ENCODE measurements around the gene SH3BGRL2. TPM values are rescaled to one million over a fixed set of nuclear protein-coding genes. Genes with fewer than 3 reads are reported as not detected.

The SH3BGRL2 gene
- total RNA-seq, 1 experiment from 2014 or later, result 3.8 TPM

DNA sequence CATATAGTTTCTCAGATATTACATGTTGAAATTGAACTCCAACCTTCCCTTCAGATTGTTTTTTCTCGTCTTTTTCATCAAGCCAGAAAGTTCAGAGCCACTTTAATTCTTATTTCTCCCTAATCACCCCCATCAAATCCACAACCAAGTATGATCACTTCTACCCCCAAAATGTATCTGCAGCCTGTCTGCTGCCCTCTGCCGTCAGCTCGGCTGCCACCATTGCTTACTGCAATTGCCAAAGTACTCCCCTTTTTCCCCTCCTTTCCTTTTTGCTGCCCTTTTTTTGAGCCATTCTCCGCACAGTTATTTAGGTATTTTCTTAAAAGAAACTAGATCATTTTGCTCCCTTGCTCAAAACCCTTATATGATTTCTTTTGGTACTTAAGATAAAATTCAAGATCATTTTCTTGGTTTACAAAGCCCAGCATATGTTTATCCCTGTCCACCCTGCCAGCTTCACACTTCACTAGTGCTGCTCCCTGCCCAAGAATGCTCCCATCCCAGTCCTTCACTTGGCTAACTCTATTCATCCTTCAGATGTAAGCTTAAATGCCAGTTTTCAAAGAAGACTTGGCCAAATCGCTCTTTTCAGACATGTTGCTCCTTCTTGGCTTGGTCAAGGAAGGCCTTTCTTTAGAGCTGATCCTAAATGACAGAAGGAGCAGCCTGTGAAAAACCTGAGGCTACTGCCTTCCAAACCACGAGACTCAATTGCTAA lies 63.7 kb downstream of the SH3BGRL2 start:
- ATAC-seq (no peak), DNase-seq (no peak)
- H3K4me2 ChIP-seq (ENCODE audit: low read length), result no peak overlapping the region
- H3K9me2 ChIP-seq (replicated peaks; ENCODE audit: low read length), result no peaks in the 10 kb centered on the region
- no peak overlapping the region for H3K4me3 ChIP-seq (ENCODE audit: low read length)
- CTCF ChIA-PET, result no interaction called here
- H3K4me1 ChIP-seq (ENCODE audit: insufficient read depth, low read length), result no peaks in the 10 kb centered on the region
- POLR2A ChIA-PET (ENCODE audit: unreplicated experiment), result no interaction called here
- H3K9ac ChIP-seq (ENCODE audit: low read length), result no peak overlapping the region
- H2AFZ ChIP-seq (ENCODE audit: low read length), result no peak overlapping the region
- no TSS peak for BruUV-seq (replicated peaks)
- no peaks in the 10 kb centered on the region for H3F3A ChIP-seq (ENCODE audit: low read length, unreplicated experiment)
- no peaks in the 10 kb centered on the region for H3K36me3 ChIP-seq (ENCODE audit: low read depth, low read length)
- H3K79me2 ChIP-seq (ENCODE audit: low read length), result no peaks in the 10 kb centered on the region
- H3K9me3 ChIP-seq (ENCODE audit: low read length), result no peaks in the 10 kb centered on the region
- no peak overlapping the region for H3K27ac ChIP-seq (ENCODE audit: low read length)
- no peaks in the 10 kb centered on the region for H3K27me3 ChIP-seq (ENCODE audit: low read length)
- H4K20me1 ChIP-seq (ENCODE audit: low read length), result no peaks in the 10 kb centered on the region
- TF ChIP-seq CTCF (conservative IDR thresholded peaks at IDR 0.05; ENCODE audit: low read depth, low read length) (no peak), EZH2phosphoT487 (IDR thresholded peaks at IDR 0.05; ENCODE audit: borderline replicate concordance, low read length) (no peak), EZH2 (IDR thresholded peaks at IDR 0.05; ENCODE audit: low read length, unreplicated experiment) (no peak)
- intact Hi-C loops (cut with micrococcal nuclease), result no loop called here

DNA sequence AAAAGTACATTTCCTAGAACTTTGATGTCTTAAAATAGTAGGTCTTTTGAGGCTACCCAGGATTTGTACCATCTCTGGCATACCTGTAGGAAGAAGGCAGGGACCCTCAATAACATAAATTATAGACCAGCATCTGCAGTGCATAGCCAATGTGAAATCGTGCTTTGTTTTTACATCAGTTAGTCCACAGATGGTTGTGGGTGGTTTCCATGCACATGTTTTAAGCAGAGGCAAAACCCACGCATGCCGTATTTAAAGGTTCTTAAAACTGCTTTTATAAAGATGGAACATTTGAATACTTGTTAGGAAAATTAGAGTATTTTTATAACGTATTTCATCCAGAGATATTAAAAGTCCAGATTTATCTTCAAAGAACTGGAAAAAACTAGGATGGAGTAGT lies 66.3 kb downstream of the SH3BGRL2 start:
- Histone ChIP-seq H3K27me3 (ENCODE audit: low read length) (no peaks in the 10 kb centered on the region), H3K9me3 (ENCODE audit: low read length) (no peaks in the 10 kb centered on the region), H2AFZ (ENCODE audit: low read length) (no peak overlapping the region), H3K4me1 (ENCODE audit: insufficient read depth, low read length) (no peaks in the 10 kb centered on the region), H4K20me1 (ENCODE audit: low read length) (no peaks in the 10 kb centered on the region), H3K27ac (ENCODE audit: low read length) (no peak overlapping the region), H3K4me3 (ENCODE audit: low read length) (no peak overlapping the region), H3F3A (ENCODE audit: low read length, unreplicated experiment) (no peaks in the 10 kb centered on the region), H3K4me2 (ENCODE audit: low read length) (no peak overlapping the region), H3K9ac (ENCODE audit: low read length) (no peak overlapping the region), H3K36me3 (ENCODE audit: low read depth, low read length) (no peaks in the 10 kb centered on the region), H3K79me2 (ENCODE audit: low read length) (no peaks in the 10 kb centered on the region), H3K9me2 (replicated peaks; ENCODE audit: low read length) (no peaks in the 10 kb centered on the region)
- ChIA-PET POLR2A (ENCODE audit: unreplicated experiment) (no interaction called here), CTCF (no interaction called here)
- no peak for TF ChIP-seq EZH2 (IDR thresholded peaks at IDR 0.05; ENCODE audit: low read length, unreplicated experiment)
- TF ChIP-seq CTCF (conservative IDR thresholded peaks at IDR 0.05; ENCODE audit: low read depth, low read length), result no peak
- TF ChIP-seq EZH2phosphoT487 (IDR thresholded peaks at IDR 0.05; ENCODE audit: borderline replicate concordance, low read length), result no peak
- no TSS peak for BruUV-seq (replicated peaks)
- DNase-seq (no peak), ATAC-seq (no peak)
- intact Hi-C loops (cut with micrococcal nuclease), result no loop called here

DNA sequence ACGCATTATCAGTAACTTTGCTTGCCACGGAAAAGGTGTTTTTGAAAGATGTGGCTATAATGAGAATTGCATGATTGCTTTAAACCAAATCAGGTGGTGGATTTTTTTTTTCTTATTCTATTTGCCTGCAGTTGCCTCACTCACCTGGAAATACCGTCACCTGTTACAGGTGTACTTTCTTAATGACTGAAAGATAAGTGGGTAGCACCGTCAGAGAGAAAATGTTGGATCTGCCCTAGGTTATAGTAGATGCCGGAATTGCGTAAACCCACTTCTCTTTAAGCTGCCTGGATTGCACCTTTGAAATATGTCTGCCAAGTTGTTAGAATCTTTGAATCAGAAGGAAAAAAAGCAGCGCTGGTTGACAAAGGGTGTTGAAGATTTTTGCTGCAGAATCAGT lies 68.5 kb downstream of the SH3BGRL2 start:
- no TSS peak for BruUV-seq (replicated peaks)
- TF ChIP-seq EZH2 (IDR thresholded peaks at IDR 0.05; ENCODE audit: low read length, unreplicated experiment), result no peak
- no peak for TF ChIP-seq CTCF (conservative IDR thresholded peaks at IDR 0.05; ENCODE audit: low read depth, low read length)
- no peak for TF ChIP-seq EZH2phosphoT487 (IDR thresholded peaks at IDR 0.05; ENCODE audit: borderline replicate concordance, low read length)
- no peaks in the 10 kb centered on the region for H3F3A ChIP-seq (ENCODE audit: low read length, unreplicated experiment)
- H2AFZ ChIP-seq (ENCODE audit: low read length), result no peak overlapping the region
- intact Hi-C loops (cut with micrococcal nuclease), result no loop called here
- no peaks in the 10 kb centered on the region for H3K36me3 ChIP-seq (ENCODE audit: low read depth, low read length)
- POLR2A ChIA-PET (ENCODE audit: unreplicated experiment), result no interaction called here
- H3K27ac ChIP-seq (ENCODE audit: low read length), result no peak overlapping the region
- no peaks in the 10 kb centered on the region for H3K4me1 ChIP-seq (ENCODE audit: insufficient read depth, low read length)
- H3K9me3 ChIP-seq (ENCODE audit: low read length), result no peaks in the 10 kb centered on the region
- no peaks in the 10 kb centered on the region for H3K27me3 ChIP-seq (ENCODE audit: low read length)
- H3K4me3 ChIP-seq (ENCODE audit: low read length), result no peak overlapping the region
- H3K9ac ChIP-seq (ENCODE audit: low read length), result no peak overlapping the region
- no peaks in the 10 kb centered on the region for H4K20me1 ChIP-seq (ENCODE audit: low read length)
- CTCF ChIA-PET, result no interaction called here
- DNase-seq, result no peak
- no peak overlapping the region for H3K4me2 ChIP-seq (ENCODE audit: low read length)
- no peak for ATAC-seq
- H3K79me2 ChIP-seq (ENCODE audit: low read length), result no peaks in the 10 kb centered on the region
- no peaks in the 10 kb centered on the region for H3K9me2 ChIP-seq (replicated peaks; ENCODE audit: low read length)

Data from PC-3 (cell line).